HepG2 (cell line): Measurements from ENCODE around the gene RUNX2. TPM values are rescaled to one million over a fixed set of nuclear protein-coding genes. Genes with fewer than 3 reads are reported as not detected.

Experiments
- ATAC-seq: fragments of 200-7000 bp; cut with Tn5 transposase; 3 replicates; pipeline ENCODE4 v1.9.1; 2020; ENCODE audit warnings: mild to moderate bottlenecking, moderate library complexity
- BruUV-seq: library from RNA; stranded (reverse); fragments of 400-500 nt; replicated peaks from 2 replicates; lab custom pipeline; 2021; lab: Mats Ljungman, UMichigan
- CTCF ChIA-PET: fragments of 300-600 bp; formaldehyde crosslinking; extraction: SDS; loops from one replicate; lab custom pipeline; 2021; ENCODE audit warnings: low total read pairs, inconsistent platforms, low intra/inter-chr PET ratio; lab: Yijun Ruan, JAX
- POLR2A ChIA-PET: fragments of 350-600 bp; sonication (Branson Sonifier 250); formaldehyde crosslinking; loops from one replicate; lab custom pipeline; 2020; ENCODE audit warnings: antibody characterized with exemption, inconsistent platforms; lab: Yijun Ruan, JAX
- DNase-seq: peaks from one replicate; pipeline ENCODE4 v3.0.0-alpha.2; 2015; ENCODE audit warnings: low spot score
- FAIRE-seq: peaks from 3 replicates; lab custom pipeline; 2011; peaks lifted over from hg19 to GRCh38; lab: Jason Lieb, UNC
- H2AFZ ChIP-seq: one replicate; pipeline ENCODE4 v1.6.1; 2011; ENCODE audit warnings: low read length, inconsistent platforms
- H3K27ac ChIP-seq: fragments of 300-600 bp; 3 replicates; pipeline ENCODE4 v1.8.0; 2011; ENCODE audit warnings: mixed run types, mild to moderate bottlenecking, mixed read lengths, low read length, inconsistent platforms; ENCODE audit not compliant: insufficient read depth; ENCODE audit errors: extremely low read length
- H3K27me3 ChIP-seq, 2 experiments: fragments of 200-600 bp in 1 of 2; 2 replicates in 1 of 2; 3 replicates in 1 of 2; pipeline versions ENCODE4 v1.6.0 to v1.8.0; 2011; ENCODE audit warnings: low read length in 2 of 2, mild to moderate bottlenecking in 2 of 2, moderate library complexity in 2 of 2, inconsistent platforms in 1 of 2; ENCODE audit not compliant: insufficient read depth in 2 of 2, control insufficient read depth in 1 of 2
- H3K36me3 ChIP-seq, 2 experiments: fragments of 200-600 bp in 1 of 2; replicated peaks in 1 of 2; 2 replicates in 1 of 2; 3 replicates in 1 of 2; pipeline versions ENCODE4 v1.5.1 to v1.8.0; 2011; ENCODE audit warnings: low read length in 2 of 2, inconsistent platforms in 1 of 2; ENCODE audit not compliant: insufficient read depth in 2 of 2, control insufficient read depth in 1 of 2
- H3K4me1 ChIP-seq: 2 replicates; pipeline ENCODE4 v1.5.1; 2012; ENCODE audit warnings: low read length, inconsistent platforms; ENCODE audit not compliant: insufficient read depth
- H3K4me2 ChIP-seq: 2 replicates; pipeline ENCODE4 v1.6.0; 2011; ENCODE audit warnings: low read depth, low read length, inconsistent platforms
- H3K4me3 ChIP-seq, 3 experiments: fragments of 200-600 bp in 1 of 3; sonication (generic), shearing (Covaris generic) in 1 of 3; replicated peaks in 1 of 3; 2 replicates each; pipeline ENCODE4 v1.5.1; 2011 to 2016; ENCODE audit warnings: low read length in 3 of 3, inconsistent platforms in 2 of 3, low read depth in 2 of 3, mild to moderate bottlenecking in 2 of 3, control low read depth in 1 of 3, mixed read lengths in 1 of 3; ENCODE audit not compliant: insufficient read depth in 1 of 3
- H3K79me2 ChIP-seq: one replicate; pipeline ENCODE4 v1.6.1; 2011; ENCODE audit warnings: low read length, inconsistent platforms; ENCODE audit not compliant: insufficient read depth
- H3K9ac ChIP-seq: 2 replicates; pipeline ENCODE4 v1.6.0; 2011; ENCODE audit warnings: mild to moderate bottlenecking, low read depth, low read length, inconsistent platforms; ENCODE audit not compliant: insufficient read depth
- H3K9me3 ChIP-seq: 2 replicates; pipeline ENCODE4 v1.5.1; 2012; ENCODE audit warnings: mild to moderate bottlenecking, low read length
- H4K20me1 ChIP-seq: 2 replicates; pipeline ENCODE4 v1.6.0; 2011; ENCODE audit warnings: inconsistent platforms, mild to moderate bottlenecking, low read length, moderate library complexity; ENCODE audit not compliant: insufficient read depth
- JUN ChIP-seq: sonication (generic); formaldehyde crosslinking; IDR thresholded peaks from 2 replicates; pipeline ENCODE4 v1.4.0; 2020; ENCODE audit warnings: mild to moderate bottlenecking, missing genetic modification reagents
- KDM5B ChIP-seq: sonication (generic); formaldehyde crosslinking; IDR thresholded peaks from 2 replicates; pipeline ENCODE4 v1.4.0; 2020; ENCODE audit warnings: missing genetic modification reagents, mild to moderate bottlenecking, borderline replicate concordance
- KLF13 ChIP-seq: sonication (generic); formaldehyde crosslinking; IDR thresholded peaks from 2 replicates; pipeline ENCODE4 v1.4.0; 2020; ENCODE audit warnings: mild to moderate bottlenecking, missing genetic modification reagents
- RORA ChIP-seq: sonication (generic); formaldehyde crosslinking; IDR thresholded peaks from 2 replicates; pipeline ENCODE4 v1.5.0; 2020; ENCODE audit warnings: mild to moderate bottlenecking, missing genetic modification reagents, moderate library complexity
- ZBTB8A ChIP-seq: sonication (generic); formaldehyde crosslinking; IDR thresholded peaks from 2 replicates; pipeline ENCODE4 v1.4.0; 2020; ENCODE audit warnings: mild to moderate bottlenecking, low read depth, missing genetic modification reagents, borderline replicate concordance
- ZFP90 ChIP-seq: sonication (generic); formaldehyde crosslinking; IDR thresholded peaks from 2 replicates; pipeline ENCODE4 v1.8.0; 2022; ENCODE audit warnings: missing genetic modification reagents, mild to moderate bottlenecking, inconsistent platforms, borderline replicate concordance
- ZNF737 ChIP-seq: sonication (generic); formaldehyde crosslinking; IDR thresholded peaks from 2 replicates; pipeline ENCODE4 v1.5.0; 2020; ENCODE audit warnings: missing genetic modification reagents, mild to moderate bottlenecking, borderline replicate concordance
- ZSCAN25 ChIP-seq: sonication (generic); formaldehyde crosslinking; IDR thresholded peaks from 2 replicates; pipeline ENCODE4 v1.8.0; 2022; ENCODE audit warnings: mild to moderate bottlenecking, missing genetic modification reagents
- WGBS: methylation state at CpG from one replicate; pipeline ENCODE4 v1.1.6; 2017; ENCODE audit warnings: low lambda C conversion rate; 5-methylcytosine and 5-hydroxymethylcytosine counted together
- in situ Hi-C: cut with HindIII; loops from 2 replicates; pipeline ENCODE4 v1.10.0; 2017; ENCODE audit warnings: low pct_unique_long_range_greater_than_20kb; ENCODE audit not compliant: extremely low pct_ligation_motif_present
- intact Hi-C: fragments of 100-400 bp; cut with micrococcal nuclease; formaldehyde crosslinking; loops from one replicate; pipeline ENCODE4 v1.10.0; 2022; ENCODE audit not compliant: unreplicated experiment
- polyA plus RNA-seq, 8 experiments: library from polyadenylated mRNA; depleted of rRNA in 3 of 8; stranded (reverse) in 7 of 8; unstranded in 1 of 8; fragments of >200 nt; fragmentation: Illumina TruSeq in 4 of 8; extraction: Trizol in 4 of 8; gene quantifications; 2 replicates each; pipeline versions ENCODE4 v1.2.1 to v1.2.3, GENCODE V29; 2011 to 2016; ENCODE audit warnings: low read depth in 4 of 8, missing spikeins in 1 of 8, mixed read lengths in 1 of 8; ENCODE audit not compliant: insufficient read depth in 1 of 8
- total RNA-seq, 5 experiments: library from RNA; depleted of rRNA; stranded (reverse); fragments of >200 nt; fragmentation: Illumina TruSeq; extraction: Trizol; gene quantifications; 2 replicates each; pipeline ENCODE4 v1.2.3, GENCODE V29; 2016; ENCODE audit warnings: low read depth in 1 of 5
- TF ChIP-seq, protein P1 (sequence below): IDR thresholded peaks from 2 replicates; pipeline ENCODE4 v1.6.1; 2016
- TF ChIP-seq, protein P2 (sequence below): sonication (generic); formaldehyde crosslinking; IDR thresholded peaks from 2 replicates; pipeline ENCODE4 v1.5.1; 2020; ENCODE audit warnings: mild to moderate bottlenecking, missing genetic modification reagents, borderline replicate concordance
- TF ChIP-seq, protein P3 (sequence below): IDR thresholded peaks from 2 replicates; pipeline ENCODE4 v1.6.1; 2016; ENCODE audit warnings: missing compliant biosample characterization, missing genetic modification reagents, borderline replicate concordance
- TF ChIP-seq, protein P4 (sequence below): sonication (generic); formaldehyde crosslinking; IDR thresholded peaks from 2 replicates; pipeline ENCODE4 v1.5.0; 2020; ENCODE audit warnings: missing genetic modification reagents

Gene RUNX2
- total and polyA plus RNA-seq, 2 of the 13 experiments (the other 11 are each of a cell fraction or from before 2014, with no cell fraction given) = not detected

DNA sequence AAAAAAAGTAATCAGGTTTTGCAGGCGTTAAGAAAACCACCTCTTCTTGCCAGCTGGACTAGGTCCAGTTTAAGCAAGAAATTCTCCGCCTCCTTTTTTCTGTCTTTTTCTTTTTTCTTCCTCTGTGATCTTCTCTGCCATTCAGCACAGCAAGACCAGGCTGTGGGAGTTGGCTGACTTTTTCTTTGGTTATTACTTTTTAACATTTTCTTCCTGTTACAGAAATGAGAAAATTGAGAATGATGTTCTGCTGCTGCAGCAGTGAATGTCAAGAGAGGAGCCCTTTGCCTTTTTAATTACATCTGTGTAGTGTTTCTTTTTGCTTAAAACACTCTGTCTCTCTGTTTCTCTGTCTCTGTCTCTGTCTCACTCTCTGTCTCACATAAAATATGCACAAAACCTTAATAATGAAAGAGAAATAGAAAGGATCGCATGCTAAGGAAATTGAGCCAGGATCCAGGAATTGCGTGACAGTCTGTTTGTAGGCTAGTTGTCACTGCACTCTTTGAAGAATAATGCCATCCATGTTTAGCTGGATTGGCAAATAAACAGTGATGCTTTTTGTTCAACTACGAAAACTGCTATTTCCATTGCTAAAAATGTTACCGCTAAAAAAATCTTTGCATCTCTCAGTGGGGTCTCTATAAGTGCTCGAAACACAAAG, 152.8 kb downstream of the RUNX2 start:
- ATAC-seq (no peak), FAIRE-seq (no peak), DNase-seq (no peak)
- Histone ChIP-seq H3K27me3 (peaks cover 0 to 4% of the 10 kb centered on the region in 2 experiments; a peak in 2 of 5 replicates), H2AFZ (no peak overlapping the region), H3K9ac (no peak overlapping the region), H3K4me1 (no peaks in the 10 kb centered on the region), H3K79me2 (no peaks in the 10 kb centered on the region), H3K9me3 (no peaks in the 10 kb centered on the region), H3K4me3 (no peak overlapping the region), H3K27ac (no peak overlapping the region), H3K36me3 (no peaks in the 10 kb centered on the region), H4K20me1 (no peaks in the 10 kb centered on the region), H3K4me2 (no peak overlapping the region)
- TF ChIP-seq, protein P1, sequence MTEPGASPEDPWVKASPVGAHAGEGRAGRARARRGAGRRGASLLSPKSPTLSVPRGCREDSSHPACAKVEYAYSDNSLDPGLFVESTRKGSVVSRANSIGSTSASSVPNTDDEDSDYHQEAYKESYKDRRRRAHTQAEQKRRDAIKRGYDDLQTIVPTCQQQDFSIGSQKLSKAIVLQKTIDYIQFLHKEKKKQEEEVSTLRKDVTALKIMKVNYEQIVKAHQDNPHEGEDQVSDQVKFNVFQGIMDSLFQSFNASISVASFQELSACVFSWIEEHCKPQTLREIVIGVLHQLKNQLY (CRISPR knock-in tag) = no peak
- TF ChIP-seq, protein P2, sequence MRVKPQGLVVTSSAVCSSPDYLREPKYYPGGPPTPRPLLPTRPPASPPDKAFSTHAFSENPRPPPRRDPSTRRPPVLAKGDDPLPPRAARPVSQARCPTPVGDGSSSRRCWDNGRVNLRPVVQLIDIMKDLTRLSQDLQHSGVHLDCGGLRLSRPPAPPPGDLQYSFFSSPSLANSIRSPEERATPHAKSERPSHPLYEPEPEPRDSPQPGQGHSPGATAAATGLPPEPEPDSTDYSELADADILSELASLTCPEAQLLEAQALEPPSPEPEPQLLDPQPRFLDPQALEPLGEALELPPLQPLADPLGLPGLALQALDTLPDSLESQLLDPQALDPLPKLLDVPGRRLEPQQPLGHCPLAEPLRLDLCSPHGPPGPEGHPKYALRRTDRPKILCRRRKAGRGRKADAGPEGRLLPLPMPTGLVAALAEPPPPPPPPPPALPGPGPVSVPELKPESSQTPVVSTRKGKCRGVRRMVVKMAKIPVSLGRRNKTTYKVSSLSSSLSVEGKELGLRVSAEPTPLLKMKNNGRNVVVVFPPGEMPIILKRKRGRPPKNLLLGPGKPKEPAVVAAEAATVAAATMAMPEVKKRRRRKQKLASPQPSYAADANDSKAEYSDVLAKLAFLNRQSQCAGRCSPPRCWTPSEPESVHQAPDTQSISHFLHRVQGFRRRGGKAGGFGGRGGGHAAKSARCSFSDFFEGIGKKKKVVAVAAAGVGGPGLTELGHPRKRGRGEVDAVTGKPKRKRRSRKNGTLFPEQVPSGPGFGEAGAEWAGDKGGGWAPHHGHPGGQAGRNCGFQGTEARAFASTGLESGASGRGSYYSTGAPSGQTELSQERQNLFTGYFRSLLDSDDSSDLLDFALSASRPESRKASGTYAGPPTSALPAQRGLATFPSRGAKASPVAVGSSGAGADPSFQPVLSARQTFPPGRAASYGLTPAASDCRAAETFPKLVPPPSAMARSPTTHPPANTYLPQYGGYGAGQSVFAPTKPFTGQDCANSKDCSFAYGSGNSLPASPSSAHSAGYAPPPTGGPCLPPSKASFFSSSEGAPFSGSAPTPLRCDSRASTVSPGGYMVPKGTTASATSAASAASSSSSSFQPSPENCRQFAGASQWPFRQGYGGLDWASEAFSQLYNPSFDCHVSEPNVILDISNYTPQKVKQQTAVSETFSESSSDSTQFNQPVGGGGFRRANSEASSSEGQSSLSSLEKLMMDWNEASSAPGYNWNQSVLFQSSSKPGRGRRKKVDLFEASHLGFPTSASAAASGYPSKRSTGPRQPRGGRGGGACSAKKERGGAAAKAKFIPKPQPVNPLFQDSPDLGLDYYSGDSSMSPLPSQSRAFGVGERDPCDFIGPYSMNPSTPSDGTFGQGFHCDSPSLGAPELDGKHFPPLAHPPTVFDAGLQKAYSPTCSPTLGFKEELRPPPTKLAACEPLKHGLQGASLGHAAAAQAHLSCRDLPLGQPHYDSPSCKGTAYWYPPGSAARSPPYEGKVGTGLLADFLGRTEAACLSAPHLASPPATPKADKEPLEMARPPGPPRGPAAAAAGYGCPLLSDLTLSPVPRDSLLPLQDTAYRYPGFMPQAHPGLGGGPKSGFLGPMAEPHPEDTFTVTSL (CRISPR knock-in tag) = no peak
- no peak for TF ChIP-seq KDM5B (CRISPR knock-in tag)
- no peak for TF ChIP-seq ZBTB8A
- no peak for TF ChIP-seq KLF13 (CRISPR knock-in tag)
- no peak for TF ChIP-seq RORA (CRISPR knock-in tag)
- no peak for TF ChIP-seq ZFP90 (CRISPR knock-in tag)
- TF ChIP-seq, protein P3, sequence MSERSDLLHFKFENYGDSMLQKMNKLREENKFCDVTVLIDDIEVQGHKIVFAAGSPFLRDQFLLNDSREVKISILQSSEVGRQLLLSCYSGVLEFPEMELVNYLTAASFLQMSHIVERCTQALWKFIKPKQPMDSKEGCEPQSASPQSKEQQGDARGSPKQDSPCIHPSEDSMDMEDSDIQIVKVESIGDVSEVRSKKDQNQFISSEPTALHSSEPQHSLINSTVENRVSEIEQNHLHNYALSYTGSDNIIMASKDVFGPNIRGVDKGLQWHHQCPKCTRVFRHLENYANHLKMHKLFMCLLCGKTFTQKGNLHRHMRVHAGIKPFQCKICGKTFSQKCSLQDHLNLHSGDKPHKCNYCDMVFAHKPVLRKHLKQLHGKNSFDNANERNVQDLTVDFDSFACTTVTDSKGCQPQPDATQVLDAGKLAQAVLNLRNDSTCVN (CRISPR knock-in tag) = no peak
- TF ChIP-seq ZNF737 (CRISPR knock-in tag) = no peak
- TF ChIP-seq, protein P4, sequence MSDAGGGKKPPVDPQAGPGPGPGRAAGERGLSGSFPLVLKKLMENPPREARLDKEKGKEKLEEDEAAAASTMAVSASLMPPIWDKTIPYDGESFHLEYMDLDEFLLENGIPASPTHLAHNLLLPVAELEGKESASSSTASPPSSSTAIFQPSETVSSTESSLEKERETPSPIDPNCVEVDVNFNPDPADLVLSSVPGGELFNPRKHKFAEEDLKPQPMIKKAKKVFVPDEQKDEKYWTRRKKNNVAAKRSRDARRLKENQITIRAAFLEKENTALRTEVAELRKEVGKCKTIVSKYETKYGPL (CRISPR knock-in tag) = no peak
- no peak for TF ChIP-seq ZSCAN25 (CRISPR knock-in tag)
- no peak for TF ChIP-seq JUN (CRISPR knock-in tag)
- POLR2A ChIA-PET = no interaction called here
- 49% methylated on average over 7 of the region's 7 CpGs for WGBS
- in situ Hi-C loops = no loop called here
- BruUV-seq = no TSS peak
- CTCF ChIA-PET = no interaction called here
- intact Hi-C loops = no loop called here
